T1000 (cell line): ENCODE measurements around the gene UBTD1.
"Not testable (repeated sequence)": the region's sequence is repeated elsewhere in the genome, so short reads cannot be mapped to it uniquely, and the experiment has no call there.

Source experiments
- DNase-seq: peaks from one replicate; lab custom pipeline; 2025; ENCODE audit warnings: mixed read lengths; lab: John Stamatoyannopoulos, UW

The UBTD1 gene

DNA sequence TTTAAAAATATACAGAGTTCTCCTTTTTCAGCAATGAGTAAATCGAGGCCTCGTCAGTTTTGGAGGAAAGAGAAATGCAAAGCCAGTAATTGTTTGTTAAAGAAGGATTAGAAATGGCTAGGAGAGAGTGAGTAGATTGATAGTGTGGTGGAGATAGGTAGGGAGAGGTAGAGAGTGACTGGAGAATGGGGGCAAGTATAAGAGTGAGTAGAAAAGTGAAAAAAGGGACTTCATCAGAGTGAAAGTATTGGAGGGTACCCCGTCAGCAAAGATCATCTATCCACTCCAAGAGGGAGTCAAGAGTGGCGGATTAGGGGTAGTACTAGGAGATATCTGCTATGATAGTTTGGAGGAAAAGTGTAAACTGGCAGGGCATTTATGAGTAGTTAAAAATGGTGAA lies 64.6 kb downstream of the UBTD1 start:
- no peak for DNase-seq

DNA sequence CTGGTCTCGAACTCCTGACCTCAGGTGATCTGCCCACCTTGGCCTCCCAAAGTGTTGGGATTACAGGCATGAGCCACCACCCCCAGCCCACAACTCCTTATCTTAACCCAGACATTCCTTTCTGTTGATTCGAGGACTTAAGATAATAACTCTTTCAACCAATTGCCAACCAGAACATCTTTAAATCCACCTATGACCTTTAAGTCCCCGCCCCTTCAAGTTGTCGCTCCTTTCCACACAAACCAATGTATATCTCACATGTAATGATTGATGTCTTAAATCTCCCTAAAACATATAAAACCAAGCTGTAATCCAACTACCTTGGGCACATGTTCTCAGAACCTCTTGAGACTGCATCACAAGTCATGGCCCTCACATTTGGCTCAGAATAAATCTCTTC lies 66.1 kb downstream of the UBTD1 start:
- no peak for DNase-seq

DNA sequence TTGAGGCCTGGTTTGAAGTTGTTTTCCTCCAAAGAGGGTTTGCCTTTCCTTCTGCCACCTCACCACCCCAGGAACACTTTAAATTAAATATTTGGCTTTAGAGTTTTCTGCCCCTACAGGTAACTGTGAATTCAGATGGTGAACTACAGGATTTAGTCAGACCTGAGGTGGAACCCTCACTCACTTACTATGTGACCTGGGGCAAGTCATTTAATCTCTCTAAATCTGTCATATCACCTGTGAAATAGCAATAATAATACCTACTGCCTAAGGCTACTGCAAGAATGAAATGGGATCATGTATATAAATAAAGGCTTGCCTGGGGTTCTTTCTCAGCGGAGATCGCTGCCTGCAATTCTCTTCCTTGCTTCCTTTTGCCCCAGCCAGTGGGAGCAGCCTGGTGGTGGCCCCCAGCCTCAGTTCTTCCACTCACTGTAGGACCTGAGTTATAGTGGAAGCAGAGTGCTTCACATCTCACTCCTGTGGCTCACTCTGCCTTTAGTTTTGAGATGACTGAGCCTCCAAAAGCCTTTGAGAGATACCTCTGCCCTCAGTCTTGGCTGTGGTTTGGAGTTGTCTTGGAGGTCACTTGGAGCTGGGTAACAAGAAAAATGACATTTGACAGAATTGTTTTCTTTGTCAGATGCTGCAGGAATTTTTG lies 67.7 kb downstream of the UBTD1 start:
- no peak for DNase-seq

DNA sequence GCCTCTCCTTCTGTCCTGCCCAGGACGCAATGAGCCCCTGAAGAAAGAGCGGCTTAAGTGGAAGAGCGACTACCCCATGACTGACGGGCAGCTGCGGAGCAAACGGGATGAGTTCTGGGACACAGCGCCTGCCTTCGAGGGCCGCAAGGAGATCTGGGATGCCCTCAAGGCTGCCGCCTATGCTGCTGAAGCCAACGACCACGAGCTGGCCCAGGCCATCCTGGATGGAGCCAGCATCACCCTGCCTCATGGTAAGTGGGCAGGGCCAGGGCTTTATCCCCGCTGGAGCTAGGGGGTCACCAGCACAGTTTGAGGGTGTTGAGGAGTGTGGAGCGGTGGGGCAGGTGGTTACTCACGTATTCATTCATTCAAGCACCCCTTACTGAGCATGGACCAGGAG lies 69.2 kb downstream of the UBTD1 start:
- no peak for DNase-seq

DNA sequence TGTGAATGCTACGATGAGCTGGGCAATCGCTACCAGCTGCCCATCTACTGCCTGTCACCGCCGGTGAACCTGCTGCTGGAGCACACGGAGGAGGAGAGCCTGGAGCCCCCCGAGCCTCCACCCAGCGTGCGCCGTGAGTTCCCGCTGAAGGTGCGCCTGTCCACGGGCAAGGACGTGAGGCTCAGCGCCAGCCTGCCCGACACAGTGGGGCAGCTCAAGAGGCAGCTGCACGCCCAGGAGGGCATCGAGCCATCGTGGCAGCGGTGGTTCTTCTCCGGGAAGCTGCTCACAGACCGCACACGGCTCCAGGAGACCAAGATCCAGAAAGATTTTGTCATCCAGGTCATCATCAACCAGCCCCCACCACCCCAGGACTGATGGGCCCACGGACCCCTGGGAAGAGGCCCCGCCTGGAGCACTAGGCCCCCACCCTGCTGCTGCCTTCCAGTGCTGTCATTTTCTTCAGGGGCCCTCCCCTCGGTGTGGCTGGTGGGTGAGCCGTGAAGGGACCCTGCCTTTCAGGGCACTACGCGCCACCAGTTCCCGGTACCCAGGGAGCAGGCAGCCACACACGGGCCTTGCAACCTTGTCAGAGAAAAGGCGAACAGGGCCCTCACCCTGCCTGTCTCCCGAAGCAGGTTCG lies 71.5 kb downstream of the UBTD1 start:
- DNase-seq, result no peak

DNA sequence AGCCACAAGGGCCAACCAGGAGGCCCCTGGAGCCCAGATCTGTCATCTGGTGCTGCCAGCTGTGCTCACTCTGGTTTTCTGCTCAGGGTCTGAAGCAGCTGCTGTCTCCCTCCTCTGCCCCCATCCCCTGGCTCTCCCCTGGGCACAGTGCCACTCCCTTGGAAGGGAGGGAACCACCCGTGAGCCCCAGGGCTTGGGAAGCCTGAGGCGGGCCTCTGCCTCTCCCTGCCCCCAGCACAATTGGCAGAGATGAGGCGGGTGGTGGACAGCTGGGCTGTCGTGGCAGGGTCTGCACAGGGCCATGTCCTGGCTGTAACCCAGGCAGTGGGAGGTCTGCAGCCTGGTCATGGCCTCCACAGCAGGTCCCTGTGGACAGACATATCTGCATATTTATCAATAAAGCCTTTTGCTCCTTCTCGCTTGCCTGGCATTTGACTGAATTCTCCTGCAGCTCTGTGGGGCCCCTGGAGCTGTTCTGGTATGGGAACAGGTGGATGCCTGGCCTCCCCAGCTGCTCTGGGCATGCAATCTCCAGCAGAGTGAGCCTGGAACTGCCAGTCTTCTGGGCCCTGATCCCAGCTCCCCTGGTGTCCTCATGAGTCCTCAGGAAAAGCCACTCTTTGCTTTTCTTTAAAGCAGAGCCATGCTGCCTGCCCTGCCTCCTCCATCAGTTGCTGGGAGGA lies 72.2 kb downstream of the UBTD1 start:
- no peak for DNase-seq

DNA sequence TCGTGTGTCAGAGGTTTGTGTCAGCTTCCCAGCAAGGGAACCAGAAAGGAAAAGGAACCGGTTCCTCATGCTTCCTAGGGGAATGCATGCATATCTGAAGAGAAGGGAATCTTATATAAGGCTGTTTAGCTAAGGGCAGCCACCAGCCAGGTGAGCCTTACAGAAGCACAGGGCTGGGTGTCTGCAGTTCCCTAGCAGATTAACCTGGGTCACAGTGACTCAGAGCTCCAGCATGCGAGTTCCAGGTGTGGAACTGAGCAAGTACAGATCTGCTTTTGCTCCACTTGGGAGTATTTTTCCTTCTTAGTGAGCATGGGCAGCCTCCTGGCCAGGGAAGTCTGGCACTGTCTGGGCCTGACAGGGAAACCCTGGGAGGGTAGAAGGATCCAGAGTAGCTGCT lies 72.9 kb downstream of the UBTD1 start:
- DNase-seq, result no peak

DNA sequence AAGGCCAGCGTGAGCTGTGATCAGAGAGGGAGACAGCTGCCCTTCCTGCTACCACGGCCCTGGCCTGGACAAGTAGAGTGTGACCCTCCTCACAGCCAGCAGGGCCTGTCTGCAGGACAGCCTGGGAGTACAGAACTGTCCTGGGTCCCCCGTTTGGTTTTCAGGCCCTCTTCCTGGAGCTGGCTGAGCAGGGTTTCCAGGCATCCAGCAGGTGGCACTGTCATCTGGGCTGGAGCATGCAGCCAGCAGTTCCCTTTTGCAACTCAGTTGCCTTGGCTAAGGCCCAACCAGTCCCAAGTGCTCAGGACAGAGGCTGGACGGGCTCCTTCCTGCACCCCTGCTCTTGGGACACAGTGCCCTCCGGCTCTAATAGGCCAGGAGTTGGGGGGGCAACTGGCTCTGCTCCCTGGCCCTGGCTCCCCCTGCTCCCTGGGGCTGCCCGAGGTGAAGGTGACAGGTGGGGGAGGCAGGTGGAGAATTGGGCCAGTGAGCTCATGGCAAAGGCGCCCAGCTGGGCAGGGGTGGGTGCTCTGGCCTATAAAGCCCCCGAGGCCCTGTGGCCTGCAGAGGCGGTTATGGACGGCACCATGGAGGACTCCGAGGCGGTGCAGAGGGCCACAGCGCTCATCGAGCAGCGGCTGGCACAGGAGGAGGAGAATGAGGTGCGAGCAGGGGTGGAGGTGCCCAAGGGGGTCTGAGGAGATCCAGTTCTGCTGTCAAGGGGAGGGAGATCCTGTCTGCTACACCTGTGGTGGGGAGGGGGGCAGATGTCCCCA lies 73.7 kb downstream of the UBTD1 start, which contains the start of gene ANKRD2:
Gene ANKRD2, plus strand, starts transcription at position 566 of the 776 bp plus-strand sequence. Its CDS starts 10 bp downstream, at position 576.
- DNase-seq, result peak; percentile 66

DNA sequence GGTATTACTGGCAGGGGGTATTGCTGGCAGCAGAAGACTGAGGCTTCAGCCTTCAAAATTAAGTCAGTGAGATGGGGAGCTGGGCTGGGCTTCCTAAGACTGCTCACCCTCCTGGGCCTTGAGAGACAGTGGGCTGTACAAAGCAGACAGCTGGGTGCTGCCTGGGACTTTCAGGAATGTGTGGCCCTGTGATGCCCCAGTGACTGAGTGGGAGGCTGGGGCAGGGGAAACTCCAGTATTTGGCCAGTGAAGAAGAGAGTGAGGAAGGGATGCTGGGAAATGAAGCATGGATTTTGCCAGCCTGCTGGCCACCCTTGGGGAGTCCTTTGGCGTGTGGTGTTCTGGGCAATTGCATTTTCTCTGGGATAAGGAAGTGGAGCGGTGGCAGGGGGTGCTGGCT lies 74.3 kb downstream of the UBTD1 start:
- DNase-seq, result no peak

DNA sequence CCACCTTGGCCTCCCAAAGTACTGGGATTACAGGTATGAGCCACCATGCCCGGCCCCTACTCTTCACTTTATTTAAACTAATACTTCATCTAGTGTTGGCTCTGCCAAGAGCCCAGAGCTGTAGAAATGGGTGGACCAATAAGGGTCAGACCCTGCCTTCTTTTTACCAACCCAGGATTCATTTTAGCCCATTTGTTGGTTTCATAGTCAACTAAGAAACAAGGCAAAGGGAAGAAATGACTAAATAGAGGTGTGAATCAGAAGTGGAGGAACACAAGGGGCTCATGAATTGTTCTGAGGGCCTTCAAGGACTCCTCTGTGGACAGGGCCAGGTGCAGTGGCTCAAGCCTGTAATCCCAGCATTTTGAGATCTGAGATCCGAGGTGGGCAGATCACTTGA lies 74.9 kb downstream of the UBTD1 start:
- DNase-seq, result no peak

DNA sequence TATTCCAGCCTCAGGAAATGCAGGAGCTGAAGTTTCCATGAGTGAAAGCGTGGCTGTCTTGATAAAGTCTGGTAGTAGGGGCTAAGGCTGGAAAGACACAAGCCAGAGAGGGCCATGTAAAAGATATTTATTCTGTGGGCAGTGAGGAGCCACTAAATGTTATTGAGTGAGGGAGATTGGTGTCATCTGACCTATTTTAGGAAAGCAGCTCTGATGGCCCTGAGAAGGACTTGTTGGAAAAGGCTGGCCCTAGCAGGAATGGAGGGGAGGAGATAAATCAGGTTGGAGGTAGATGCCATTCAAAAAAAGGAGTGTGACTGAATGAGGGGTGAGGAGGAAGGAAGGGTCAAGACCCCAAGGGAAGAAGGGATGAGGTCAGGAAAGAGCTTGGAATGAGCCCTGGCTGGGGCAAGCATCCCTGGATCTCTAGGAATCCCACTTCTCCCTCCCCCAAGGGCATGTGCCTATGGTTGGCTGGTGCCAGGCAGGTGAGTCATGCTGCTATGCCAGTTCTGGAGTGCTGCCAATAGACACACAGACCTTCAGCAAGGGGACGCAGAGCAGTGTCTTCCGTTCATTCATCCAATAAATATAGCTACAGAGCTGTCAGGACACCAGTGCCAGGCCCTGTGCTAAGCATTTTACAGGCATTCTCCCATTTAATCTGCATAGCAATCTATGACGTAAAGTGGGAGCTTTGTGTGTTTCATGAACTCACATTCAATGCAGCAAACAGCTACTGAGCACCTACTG lies 75.8 kb downstream of the UBTD1 start:
- DNase-seq, result peak; percentile 93

DNA sequence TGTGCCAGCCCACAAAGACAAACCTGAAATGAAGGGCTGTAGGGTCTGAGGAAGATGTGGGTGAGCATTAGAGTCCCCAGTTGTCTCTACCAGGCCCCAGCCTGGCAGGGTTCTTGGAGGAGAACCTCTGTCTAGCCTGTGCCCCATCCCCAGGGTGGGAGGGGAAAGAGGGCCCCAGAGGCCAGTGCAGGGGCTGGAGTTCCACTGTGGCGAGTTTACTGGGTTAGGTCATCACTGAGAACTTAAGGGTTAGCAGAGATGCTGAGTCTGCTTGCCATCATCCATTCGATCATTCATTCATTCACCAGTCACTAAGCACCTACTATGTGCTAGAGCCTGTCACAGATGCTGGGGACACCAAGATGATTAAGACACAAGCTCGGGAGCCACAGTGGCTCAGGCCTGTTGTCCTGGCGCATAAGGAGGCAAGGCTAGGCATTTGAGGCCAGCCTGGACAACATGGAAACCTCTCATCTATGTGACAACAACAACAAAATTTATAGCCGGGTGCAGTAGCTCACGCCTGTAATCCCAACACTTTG lies 76.5 kb downstream of the UBTD1 start:
- DNase-seq, result no peak

DNA sequence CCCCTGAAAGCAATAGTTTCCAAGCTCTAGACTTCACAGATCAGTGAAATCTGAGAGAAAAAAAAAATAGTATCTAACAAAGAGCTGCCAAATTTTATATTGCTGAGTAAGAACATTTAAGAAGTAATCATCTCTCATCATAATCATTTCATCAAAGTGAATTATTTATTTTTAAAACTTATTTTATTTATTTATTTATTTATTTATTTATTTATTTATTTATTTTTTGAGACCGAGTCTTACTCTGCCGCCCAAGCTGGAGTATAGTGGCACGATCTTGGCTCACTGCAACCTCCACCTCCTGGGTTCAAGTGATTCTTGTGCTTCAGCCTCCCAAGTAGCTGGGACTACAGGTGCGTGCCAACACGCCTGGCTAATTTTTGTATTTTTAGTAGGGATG lies 77.8 kb downstream of the UBTD1 start:
- not testable (repeated sequence) for DNase-seq

DNA sequence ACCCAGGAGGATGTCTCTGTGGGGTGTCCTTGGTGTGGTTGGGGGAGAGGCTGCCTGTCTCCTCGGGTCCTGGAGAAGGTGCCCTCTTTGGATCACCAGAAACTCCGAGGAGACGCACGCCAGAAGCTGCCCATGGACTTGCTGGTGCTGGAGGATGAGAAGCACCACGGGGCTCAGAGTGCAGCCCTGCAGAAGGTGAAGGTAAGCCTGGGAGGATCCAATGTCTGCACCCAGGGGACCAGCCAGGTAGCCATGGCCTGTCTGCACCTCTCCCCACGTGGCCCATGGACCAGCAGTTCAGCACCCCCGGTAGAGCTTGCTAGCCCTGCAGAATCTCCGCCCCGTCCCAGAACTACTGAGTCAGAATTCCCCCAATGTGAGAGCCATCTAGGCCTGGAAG lies 79.0 kb downstream of the UBTD1 start:
- DNase-seq, result no peak

DNA sequence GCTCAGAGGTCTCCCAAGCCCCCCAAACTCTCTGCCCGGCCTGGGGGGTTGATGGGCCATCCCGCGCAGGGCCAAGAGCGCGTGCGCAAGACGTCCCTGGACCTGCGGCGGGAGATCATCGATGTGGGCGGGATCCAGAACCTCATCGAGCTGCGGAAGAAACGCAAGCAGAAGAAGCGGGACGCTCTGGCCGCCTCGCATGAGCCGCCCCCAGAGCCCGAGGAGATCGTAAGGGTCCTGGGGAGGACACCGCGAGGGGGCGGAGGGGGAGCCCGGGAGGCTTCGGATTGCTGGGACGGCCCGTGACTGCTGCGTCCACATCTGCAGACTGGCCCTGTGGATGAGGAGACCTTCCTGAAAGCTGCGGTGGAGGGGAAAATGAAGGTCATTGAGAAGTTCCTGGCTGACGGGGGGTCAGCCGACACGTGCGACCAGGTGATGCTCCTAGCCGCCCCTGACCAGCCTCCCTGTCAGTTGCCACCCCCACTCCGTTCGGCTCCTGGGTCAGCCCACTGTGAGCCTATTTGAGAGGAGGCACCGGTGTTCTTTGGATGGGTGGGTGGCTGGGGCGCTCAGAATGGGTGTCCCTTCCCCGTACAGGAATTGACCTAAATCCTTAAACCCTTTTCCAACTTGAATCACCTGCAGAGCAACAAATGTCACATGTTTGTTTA lies 79.6 kb downstream of the UBTD1 start:
- DNase-seq, result no peak

DNA sequence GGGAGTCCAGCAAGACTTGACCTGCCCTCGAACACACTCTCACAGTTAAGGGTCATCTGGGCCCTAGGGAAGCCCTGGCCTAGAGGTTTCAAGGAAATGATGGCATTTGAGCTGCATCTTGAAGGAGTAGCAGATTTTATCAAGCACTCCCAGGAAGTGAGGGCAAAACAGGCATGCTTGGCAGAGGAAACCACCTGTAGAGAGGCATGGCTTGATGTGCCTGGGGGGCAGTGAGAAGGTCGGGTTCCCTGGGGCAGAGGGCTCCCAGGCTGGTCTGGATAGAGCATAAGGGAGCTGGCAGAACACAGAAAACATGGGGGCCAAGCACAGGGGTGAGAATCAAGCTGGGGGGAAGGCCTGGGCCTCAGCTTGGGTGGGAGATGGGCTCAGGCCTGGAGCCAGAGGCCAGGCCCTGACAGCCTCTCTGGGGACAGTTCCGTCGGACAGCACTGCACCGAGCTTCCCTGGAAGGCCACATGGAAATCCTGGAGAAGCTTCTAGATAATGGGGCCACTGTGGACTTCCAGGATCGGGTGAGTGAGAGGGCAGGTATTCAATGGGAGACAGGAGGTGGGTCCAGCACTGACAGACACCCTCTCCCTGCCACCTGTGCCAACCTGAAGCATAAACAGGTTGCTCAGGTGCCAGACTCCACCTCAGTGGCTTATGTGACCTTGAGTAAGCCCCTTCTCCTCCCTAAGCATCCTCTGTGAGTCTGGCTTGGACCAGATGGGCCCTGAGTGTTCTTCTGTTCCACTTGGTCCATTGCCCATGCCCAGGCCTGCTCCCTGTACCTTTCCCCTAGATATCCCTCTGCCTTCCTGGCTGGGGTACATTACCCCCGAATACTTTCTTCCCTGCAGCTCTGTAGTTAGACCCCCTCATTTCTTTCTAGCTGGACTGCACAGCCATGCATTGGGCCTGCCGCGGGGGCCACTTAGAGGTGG lies 82.0 kb downstream of the UBTD1 start:
- DNase-seq, result no peak

DNA sequence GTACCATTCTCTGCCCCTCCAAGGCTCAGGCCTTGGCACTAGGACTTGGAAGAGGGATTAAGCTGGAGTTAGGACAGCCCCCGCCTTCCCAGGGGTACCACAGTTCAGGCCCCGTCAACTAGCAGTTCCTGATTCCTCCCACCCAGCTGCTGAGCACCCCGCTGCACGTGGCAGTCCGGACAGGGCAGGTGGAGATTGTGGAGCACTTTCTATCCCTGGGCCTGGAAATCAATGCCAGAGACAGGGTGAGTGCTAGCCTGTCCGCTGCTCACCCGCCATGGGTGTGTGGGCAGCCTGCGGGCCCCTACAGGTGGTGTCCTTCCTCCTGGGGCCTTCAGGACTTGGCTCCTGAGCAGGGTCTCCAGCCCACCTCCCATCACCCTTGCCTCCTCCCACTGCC lies 83.4 kb downstream of the UBTD1 start:
- no peak for DNase-seq

DNA sequence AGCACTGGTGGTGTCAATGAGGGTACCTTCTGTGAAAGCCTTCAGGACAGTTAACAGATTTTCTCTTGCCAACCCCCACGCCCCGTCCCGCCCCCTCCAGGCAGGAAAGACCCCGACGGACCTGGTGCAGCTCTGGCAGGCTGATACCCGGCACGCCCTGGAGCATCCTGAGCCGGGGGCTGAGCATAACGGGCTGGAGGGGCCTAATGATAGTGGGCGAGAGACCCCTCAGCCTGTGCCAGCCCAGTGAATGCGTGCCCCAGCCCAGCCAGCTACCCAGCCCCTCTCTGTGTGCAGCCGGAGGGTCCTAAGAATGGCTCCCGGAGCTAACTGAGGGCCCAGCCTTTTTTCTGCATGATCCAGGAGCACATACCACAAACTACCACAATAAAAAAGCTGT lies 84.8 kb downstream of the UBTD1 start:
- DNase-seq, result no peak

DNA sequence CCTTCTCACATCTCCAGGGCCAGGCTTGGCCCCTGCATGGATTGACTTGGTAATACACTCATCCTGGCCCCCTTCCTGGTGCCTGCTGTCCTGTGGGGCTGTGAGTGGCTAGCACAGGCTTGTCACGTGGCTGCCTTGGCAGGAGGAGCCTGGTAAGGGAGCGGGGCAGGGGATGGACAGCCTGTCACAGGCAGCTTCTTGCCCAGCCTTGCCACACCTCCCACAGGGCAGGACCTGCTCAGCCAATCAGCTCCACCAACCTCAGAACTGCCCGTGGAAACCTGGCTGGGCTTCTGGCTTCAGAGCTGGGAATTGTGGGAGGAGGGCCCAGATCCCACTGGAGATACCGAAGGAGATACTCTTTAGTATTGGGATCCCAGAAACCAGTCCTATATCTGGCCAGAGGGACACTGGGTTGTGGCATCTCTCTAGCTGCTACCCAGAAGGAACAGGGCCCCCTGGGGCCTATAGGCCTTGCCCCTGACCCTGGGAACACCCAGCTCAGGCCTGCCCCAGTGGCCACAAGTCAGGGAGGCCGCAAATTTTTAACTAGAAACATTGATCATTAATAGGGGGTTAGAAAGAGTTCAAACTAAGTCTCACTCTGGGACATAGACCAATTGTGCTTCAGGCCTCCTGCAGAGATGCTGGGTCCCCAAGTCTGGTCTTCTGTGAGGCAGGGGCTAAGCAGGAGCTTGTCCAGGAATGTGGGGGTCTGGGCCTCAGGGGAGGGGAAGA lies 85.5 kb downstream of the UBTD1 start, which contains the start of gene HOGA1:
Gene HOGA1, plus strand, starts transcription at position 330 of the 738 bp plus-strand sequence. Its CDS starts 315 bp downstream, at position 645.
- peak; percentile 45 for DNase-seq
